Loucy (cell line): ENCODE data around the gene SNCG.
A peak's percentile ranks its signal among the peaks of the same experiment; 100 is the strongest.

Experiments
- H2AFZ ChIP-seq: fragments of 200-600 bp; sonication (generic); 2 replicates; pipeline ENCODE4 v1.6.0; 2016; ENCODE audit warnings: antibody characterized with exemption, mild to moderate bottlenecking, low read length, moderate library complexity
- H3F3A ChIP-seq: fragments of 200-600 bp; 2 replicates; pipeline ENCODE4 v1.6.0; 2016; ENCODE audit warnings: antibody characterized with exemption, low read depth, mild to moderate bottlenecking
- H3K27me3 ChIP-seq: fragments of 200-600 bp; sonication (generic); 2 replicates; pipeline ENCODE4 v1.6.1; 2014; ENCODE audit warnings: low read length, mild to moderate bottlenecking; ENCODE audit not compliant: insufficient read depth, poor library complexity, severe bottlenecking
- H3K36me3 ChIP-seq: fragments of 200-600 bp; sonication (generic); 2 replicates; pipeline ENCODE4 v1.6.1; 2016; ENCODE audit warnings: low read length; ENCODE audit not compliant: insufficient read depth
- H3K4me1 ChIP-seq: fragments of 200-600 bp; sonication (generic); 2 replicates; pipeline ENCODE4 v1.5.1; 2014; ENCODE audit warnings: low read length, mild to moderate bottlenecking; ENCODE audit not compliant: insufficient read depth, poor library complexity, severe bottlenecking
- H3K4me2 ChIP-seq: fragments of 200-600 bp; sonication (generic); 2 replicates; pipeline ENCODE4 v1.6.0; 2014; ENCODE audit warnings: antibody characterized with exemption, low read length, low read depth, mild to moderate bottlenecking; ENCODE audit not compliant: poor library complexity, severe bottlenecking
- H3K4me3 ChIP-seq: fragments of 200-600 bp; sonication (generic); 2 replicates; pipeline ENCODE4 v1.5.1; 2014; ENCODE audit warnings: low read length, mild to moderate bottlenecking, mixed read lengths; ENCODE audit not compliant: poor library complexity, severe bottlenecking
- H3K79me2 ChIP-seq: fragments of 200-600 bp; sonication (generic); 2 replicates; pipeline ENCODE4 v1.6.1; 2014; ENCODE audit warnings: low read length; ENCODE audit not compliant: insufficient read depth
- H3K9ac ChIP-seq: fragments of 200-600 bp; sonication (generic); 2 replicates; pipeline ENCODE4 v1.6.0; 2014; ENCODE audit warnings: mild to moderate bottlenecking, low read depth, low read length, moderate library complexity; ENCODE audit not compliant: poor library complexity, severe bottlenecking
- H3K9me2 ChIP-seq: fragments of 200-600 bp; sonication (generic); replicated peaks from 2 replicates; pipeline ENCODE4 v1.6.1; 2016; ENCODE audit warnings: low read depth, low read length, mixed read lengths
- H3K9me3 ChIP-seq: fragments of 200-600 bp; sonication (generic); 2 replicates; pipeline ENCODE4 v1.6.1; 2014; ENCODE audit warnings: mild to moderate bottlenecking, antibody characterized with exemption, low read length, low read depth; ENCODE audit not compliant: insufficient read depth
- H4K20me1 ChIP-seq: fragments of 200-600 bp; sonication (generic); 2 replicates; pipeline ENCODE4 v1.6.0; 2014; ENCODE audit warnings: antibody characterized with exemption, low read length, mild to moderate bottlenecking; ENCODE audit not compliant: insufficient read depth, poor library complexity, severe bottlenecking
- EZH2phosphoT487 ChIP-seq: fragments of 200-600 bp; IDR thresholded peaks from 2 replicates; pipeline ENCODE4 v1.6.1; 2018; ENCODE audit warnings: antibody characterized with exemption, mild to moderate bottlenecking, moderate library complexity, borderline replicate concordance
- TF ChIP-seq, protein P1 (sequence below): fragments of 200-600 bp; sonication (generic); conservative IDR thresholded peaks from 2 replicates; pipeline ENCODE4 v1.5.1; 2014; ENCODE audit warnings: mild to moderate bottlenecking, antibody characterized with exemption, low read length

The SNCG gene

DNA sequence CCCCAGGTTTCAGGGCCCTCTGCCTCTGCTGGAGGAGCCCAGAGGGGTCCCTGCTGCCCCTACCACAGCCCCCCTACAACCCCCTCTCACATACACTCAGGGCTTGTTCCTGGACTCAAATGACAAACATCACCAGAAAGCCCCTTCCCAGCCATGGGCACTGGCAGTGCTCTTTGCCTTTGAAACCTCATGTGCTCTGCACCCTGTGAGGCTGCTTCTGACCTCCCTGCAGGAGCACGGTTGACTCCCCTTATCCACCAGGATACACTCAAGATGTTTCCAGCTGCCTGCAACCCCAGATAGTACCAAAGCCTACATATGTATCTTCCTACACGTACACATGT lies 6.4 kb downstream of the SNCG start:
- H3K4me3 ChIP-seq = no peak overlapping the region

DNA sequence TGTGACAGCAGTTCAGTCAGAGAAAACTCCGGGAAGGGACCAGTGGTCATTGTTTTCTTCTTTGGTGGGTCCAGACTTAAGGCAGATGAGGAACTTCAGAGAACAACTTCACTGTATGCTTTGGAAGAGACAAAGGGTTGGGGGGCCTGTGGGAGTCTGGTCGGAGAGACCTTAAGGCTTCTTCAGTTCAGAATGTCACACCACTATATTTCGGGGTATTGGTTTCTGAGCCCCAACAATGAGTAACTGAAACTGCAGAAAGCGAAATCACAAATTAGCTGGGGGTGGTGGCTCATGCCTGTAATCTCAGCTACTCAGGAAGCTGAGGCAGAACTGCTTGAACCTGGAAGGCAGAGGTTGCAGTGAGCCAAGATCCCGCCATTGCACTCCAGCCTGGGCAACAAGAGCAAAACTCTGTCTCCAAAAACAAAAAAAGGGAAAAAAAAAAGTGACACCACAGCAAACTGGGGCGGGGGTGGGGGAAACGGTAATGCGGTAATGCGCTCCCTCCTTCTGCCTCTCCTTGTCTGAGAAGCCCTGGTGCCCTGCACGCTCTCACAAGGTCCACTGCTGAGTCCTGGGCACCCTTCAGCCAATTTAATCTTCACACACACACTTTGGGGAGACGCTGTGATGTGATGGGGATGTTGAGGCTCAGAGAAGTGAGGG lies 7.7 kb downstream of the SNCG start:
- H3K9me2 ChIP-seq = no peaks in the 10 kb centered on the region
- no peaks in the 10 kb centered on the region for H3K27me3 ChIP-seq
- H4K20me1 ChIP-seq = no peaks in the 10 kb centered on the region
- no peaks in the 10 kb centered on the region for H3F3A ChIP-seq
- H3K9ac ChIP-seq = no peak overlapping the region
- H3K4me1 ChIP-seq = peaks cover 5% of the 10 kb centered on the region
- H3K9me3 ChIP-seq = no peaks in the 10 kb centered on the region
- TF ChIP-seq, protein P1, sequence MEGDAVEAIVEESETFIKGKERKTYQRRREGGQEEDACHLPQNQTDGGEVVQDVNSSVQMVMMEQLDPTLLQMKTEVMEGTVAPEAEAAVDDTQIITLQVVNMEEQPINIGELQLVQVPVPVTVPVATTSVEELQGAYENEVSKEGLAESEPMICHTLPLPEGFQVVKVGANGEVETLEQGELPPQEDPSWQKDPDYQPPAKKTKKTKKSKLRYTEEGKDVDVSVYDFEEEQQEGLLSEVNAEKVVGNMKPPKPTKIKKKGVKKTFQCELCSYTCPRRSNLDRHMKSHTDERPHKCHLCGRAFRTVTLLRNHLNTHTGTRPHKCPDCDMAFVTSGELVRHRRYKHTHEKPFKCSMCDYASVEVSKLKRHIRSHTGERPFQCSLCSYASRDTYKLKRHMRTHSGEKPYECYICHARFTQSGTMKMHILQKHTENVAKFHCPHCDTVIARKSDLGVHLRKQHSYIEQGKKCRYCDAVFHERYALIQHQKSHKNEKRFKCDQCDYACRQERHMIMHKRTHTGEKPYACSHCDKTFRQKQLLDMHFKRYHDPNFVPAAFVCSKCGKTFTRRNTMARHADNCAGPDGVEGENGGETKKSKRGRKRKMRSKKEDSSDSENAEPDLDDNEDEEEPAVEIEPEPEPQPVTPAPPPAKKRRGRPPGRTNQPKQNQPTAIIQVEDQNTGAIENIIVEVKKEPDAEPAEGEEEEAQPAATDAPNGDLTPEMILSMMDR = no peak
- TF ChIP-seq EZH2phosphoT487 = no peak
- peak overlapping the region; percentile 26 for H2AFZ ChIP-seq
- no peaks in the 10 kb centered on the region for H3K36me3 ChIP-seq
- H3K4me2 ChIP-seq = no peak overlapping the region
- no peak overlapping the region for H3K4me3 ChIP-seq
- no peaks in the 10 kb centered on the region for H3K79me2 ChIP-seq

More for the DNA sequence above, 6.4 kb downstream of the SNCG start:
- Histone ChIP-seq H3K79me2 (no peaks in the 10 kb centered on the region), H3K4me2 (no peak overlapping the region), H3K9ac (no peak overlapping the region), H3F3A (no peaks in the 10 kb centered on the region), H3K9me2 (no peaks in the 10 kb centered on the region), H4K20me1 (no peaks in the 10 kb centered on the region), H3K4me1 (peaks cover 5% of the 10 kb centered on the region), H3K36me3 (no peaks in the 10 kb centered on the region), H2AFZ (no peak overlapping the region), H3K9me3 (no peaks in the 10 kb centered on the region), H3K27me3 (no peaks in the 10 kb centered on the region)
- TF ChIP-seq, protein P1 = no peak
- no peak for TF ChIP-seq EZH2phosphoT487

DNA sequence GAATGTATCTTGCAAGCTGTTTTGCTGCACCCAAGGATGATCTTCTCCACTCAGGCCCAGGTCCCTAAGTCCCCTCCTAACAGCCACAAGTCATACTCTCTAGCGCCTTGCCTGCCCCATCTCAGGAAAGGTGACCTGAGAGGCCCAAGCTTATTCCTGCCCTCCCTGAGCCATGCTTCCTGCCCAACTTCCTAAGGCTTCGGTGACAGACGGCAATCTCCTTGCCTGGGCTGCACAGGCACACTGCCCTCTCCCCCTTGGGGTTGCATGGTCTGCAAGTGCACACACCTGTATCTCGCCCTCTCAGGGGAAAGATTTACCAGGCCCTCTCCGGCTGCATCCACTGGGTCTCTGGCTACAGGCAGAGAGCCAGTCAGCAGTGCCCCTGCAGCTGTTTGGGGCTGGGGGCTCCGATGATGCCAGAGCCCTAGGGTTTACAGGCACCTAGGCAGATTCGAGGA lies 9.1 kb downstream of the SNCG start:
- H4K20me1 ChIP-seq = no peaks in the 10 kb centered on the region
- no peaks in the 10 kb centered on the region for H3K27me3 ChIP-seq
- H3K9me2 ChIP-seq = no peaks in the 10 kb centered on the region
- no peaks in the 10 kb centered on the region for H3F3A ChIP-seq
- H3K9me3 ChIP-seq = no peaks in the 10 kb centered on the region
- H3K4me3 ChIP-seq = no peak overlapping the region
- no peaks in the 10 kb centered on the region for H3K36me3 ChIP-seq
- no peaks in the 10 kb centered on the region for H3K79me2 ChIP-seq
- TF ChIP-seq, protein P1 = no peak
- TF ChIP-seq EZH2phosphoT487 = no peak
- peaks cover 5% of the 10 kb centered on the region for H3K4me1 ChIP-seq
- no peak overlapping the region for H2AFZ ChIP-seq
- no peak overlapping the region for H3K4me2 ChIP-seq
- H3K9ac ChIP-seq = no peak overlapping the region
